Progenitor cell of endocrine pancreas (in vitro differentiated cells): ENCODE results near the gene FOXK1. TPM values are rescaled to one million over a fixed set of nuclear protein-coding genes. Genes with fewer than 3 reads are reported as not detected.

Source experiments
- DNase-seq: peaks from one replicate; pipeline ENCODE4 v3.0.0; 2021; ENCODE audit warnings: low spot score; ENCODE audit not compliant: unreplicated experiment
- H3K27ac Mint-ChIP-seq: 2 replicates; pipeline ENCODE4 v1.8.0; 2021; ENCODE audit warnings: mild to moderate bottlenecking, moderate library complexity, mixed read lengths
- H3K27me3 Mint-ChIP-seq: 2 replicates; pipeline ENCODE4 v1.8.0; 2021; ENCODE audit warnings: mixed read lengths
- H3K36me3 Mint-ChIP-seq: 2 replicates; pipeline ENCODE4 v1.8.0; 2022; ENCODE audit warnings: mixed read lengths; ENCODE audit not compliant: insufficient read depth
- H3K4me1 Mint-ChIP-seq: 2 replicates; pipeline ENCODE4 v1.8.0; 2021; ENCODE audit warnings: low read depth, mixed read lengths
- H3K4me3 Mint-ChIP-seq: 2 replicates; pipeline ENCODE4 v1.8.0; 2021; ENCODE audit warnings: low read depth, mild to moderate bottlenecking, moderate library complexity, mixed read lengths
- H3K9me3 Mint-ChIP-seq: 2 replicates; pipeline ENCODE4 v1.8.0; 2021; ENCODE audit warnings: low read depth, mixed read lengths
- CTCF ChIP-seq: fragments of 200-600 bp; sonication (generic); IDR thresholded peaks from one replicate; pipeline ENCODE4 v1.5.0; 2021; ENCODE audit warnings: antibody characterized with exemption, mild to moderate bottlenecking; ENCODE audit not compliant: unreplicated experiment
- total RNA-seq: library from RNA; stranded (reverse); gene quantifications from 2 replicates; pipeline ENCODE4 v1.2.1, GENCODE V29; 2021

The FOXK1 gene
- total RNA-seq, 1 donor from 2014 or later: 47.6 TPM

GRCh38 chr7:4748231-4748681 lies 66.2 kb downstream of the FOXK1 start:
- Mint-ChIP-seq H3K27ac (peak overlapping the region; percentile 72), H3K27me3 (no peaks in the 10 kb centered on the region), H3K4me1 (peaks cover 35% of the 10 kb centered on the region), H3K36me3 (peaks cover 19% of the 10 kb centered on the region), H3K4me3 (no peak overlapping the region), H3K9me3 (no peaks in the 10 kb centered on the region)
- DNase-seq: no peak
- TF ChIP-seq CTCF: no peak

- no peak overlapping the region for H3K4me3 Mint-ChIP-seq
- peak overlapping the region; percentile 3 for H3K27ac Mint-ChIP-seq
- TF ChIP-seq CTCF: no peak
- no peaks in the 10 kb centered on the region for H3K27me3 Mint-ChIP-seq
- peaks cover 24% of the 10 kb centered on the region for H3K4me1 Mint-ChIP-seq
- H3K9me3 Mint-ChIP-seq: no peaks in the 10 kb centered on the region
- peaks cover 19% of the 10 kb centered on the region for H3K36me3 Mint-ChIP-seq
- no peak for DNase-seq
These were observed 67.3 kb downstream of the FOXK1 start for GRCh38 chr7:4749363-4749762.

- H3K4me1 Mint-ChIP-seq: peaks cover 19% of the 10 kb centered on the region
- H3K27me3 Mint-ChIP-seq: no peaks in the 10 kb centered on the region
- no peak for TF ChIP-seq CTCF
- H3K4me3 Mint-ChIP-seq: no peak overlapping the region
- no peaks in the 10 kb centered on the region for H3K9me3 Mint-ChIP-seq
- H3K36me3 Mint-ChIP-seq: peaks cover 21% of the 10 kb centered on the region
- H3K27ac Mint-ChIP-seq: no peak overlapping the region
- DNase-seq: no peak
These were observed 67.7 kb downstream of the FOXK1 start for GRCh38 chr7:4749798-4750197.

- Mint-ChIP-seq H3K36me3 (peaks cover 19% of the 10 kb centered on the region), H3K4me1 (peaks cover 8% of the 10 kb centered on the region), H3K27ac (peak overlapping the region; percentile 56), H3K27me3 (no peaks in the 10 kb centered on the region), H3K9me3 (no peaks in the 10 kb centered on the region), H3K4me3 (no peak overlapping the region)
- no peak for DNase-seq
- no peak for TF ChIP-seq CTCF
These were observed 69.4 kb downstream of the FOXK1 start for GRCh38 chr7:4751398-4751947.

GRCh38 chr7:4753598-4754432 lies 71.7 kb downstream of the FOXK1 start:
- TF ChIP-seq CTCF: peak; percentile 98
- Mint-ChIP-seq H3K9me3 (no peaks in the 10 kb centered on the region), H3K4me3 (no peak overlapping the region), H3K4me1 (peaks cover 1% of the 10 kb centered on the region), H3K36me3 (peaks cover 11% of the 10 kb centered on the region), H3K27ac (no peak overlapping the region), H3K27me3 (no peaks in the 10 kb centered on the region)
- DNase-seq: peak; percentile 79
